HG03066 (cell line): Measurements from ENCODE around the gene CARS2.
"Not testable (repeated sequence)": the region's sequence is repeated elsewhere in the genome, so short reads cannot be mapped to it uniquely, and the experiment has no call there.

Source experiments
- ATAC-seq: cut with Tn5 transposase; IDR thresholded peaks from one replicate; pipeline ENCODE4 v1.9.1; 2021; ENCODE audit warnings: low read depth; ENCODE audit not compliant: unreplicated experiment

CARS2 gene

DNA sequence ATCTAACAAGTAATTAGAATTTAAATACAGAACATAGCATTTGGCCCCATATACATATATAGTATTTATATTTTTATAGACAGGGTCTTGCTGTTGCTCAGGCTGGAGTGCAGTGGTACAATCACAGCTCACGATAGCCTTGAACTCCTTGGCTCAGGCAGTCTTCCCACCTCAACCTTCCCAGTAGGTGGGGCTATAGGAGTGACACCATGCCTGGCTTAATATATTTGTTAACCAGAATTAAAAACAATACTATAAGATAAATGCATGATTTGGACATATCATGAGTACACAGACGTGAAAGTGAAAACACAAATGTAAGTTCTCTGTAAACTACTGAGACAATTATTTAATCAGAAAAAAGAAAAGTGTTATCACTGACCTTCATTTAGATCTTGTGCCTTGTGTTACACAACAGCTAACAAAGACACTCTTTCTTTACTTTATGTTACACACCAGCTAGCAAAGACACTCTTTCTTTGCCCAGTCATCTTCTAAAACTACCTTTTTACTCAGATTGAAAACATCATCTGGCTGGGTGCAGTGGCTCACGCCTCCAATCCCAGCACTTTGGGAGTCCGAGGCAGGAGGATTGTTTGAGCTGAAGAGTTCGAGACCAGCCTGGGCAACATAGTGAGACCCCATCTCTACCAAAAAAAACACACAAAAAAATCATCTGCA lies 22.6 kb downstream of the CARS2 start:
- ATAC-seq = no peak

DNA sequence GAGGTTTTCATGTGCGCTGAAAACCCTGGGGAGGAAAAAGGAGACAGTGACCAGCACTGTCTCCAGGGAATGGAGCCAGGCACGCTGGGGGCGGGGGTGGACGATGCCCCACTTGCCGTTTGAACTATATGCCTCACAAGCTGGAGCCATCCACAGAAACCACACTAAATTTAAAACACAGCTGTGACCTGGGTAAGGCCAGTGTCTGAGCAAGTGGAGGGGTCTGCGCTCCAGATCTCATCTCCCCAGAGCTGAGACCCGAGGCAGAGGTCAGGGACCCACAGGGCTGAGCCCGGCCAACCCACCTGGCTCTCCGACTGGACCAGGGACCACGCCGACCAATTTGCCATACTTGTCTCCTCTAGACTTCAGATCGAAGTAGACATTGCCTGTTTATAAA lies 23.2 kb downstream of the CARS2 start:
- ATAC-seq = no peak

DNA sequence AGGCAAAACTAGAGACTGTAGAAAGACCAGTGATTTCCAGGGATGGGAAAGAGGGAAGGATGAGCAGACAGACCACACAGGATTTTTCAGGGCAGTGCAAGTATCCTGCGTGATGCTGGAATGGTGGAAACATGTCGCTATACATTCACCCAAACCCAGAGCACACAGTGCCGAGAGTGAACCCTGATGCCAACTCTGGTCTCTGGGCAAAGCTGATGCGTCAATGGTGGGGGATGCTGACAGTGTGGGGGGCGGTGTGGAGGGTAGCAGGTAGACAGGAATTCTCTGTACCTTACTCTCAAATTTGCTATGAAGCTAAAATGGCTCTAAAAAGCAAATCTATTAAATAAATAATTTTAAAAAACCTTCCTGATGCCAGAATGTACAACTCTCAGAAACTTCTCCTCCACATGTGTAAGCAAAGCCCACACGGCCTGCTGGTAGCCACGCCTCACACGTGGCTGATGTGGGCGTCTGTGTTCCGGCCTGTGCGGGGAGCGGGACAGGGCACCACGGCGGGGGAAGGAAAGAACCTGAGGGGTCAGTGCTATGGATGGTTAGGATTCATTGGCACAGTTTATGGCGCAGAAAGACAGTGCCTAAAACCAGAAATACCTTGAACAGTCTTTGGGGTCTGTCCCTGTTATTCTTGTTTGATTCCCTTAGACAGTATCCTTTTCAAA lies 23.9 kb downstream of the CARS2 start:
- ATAC-seq = no peak

DNA sequence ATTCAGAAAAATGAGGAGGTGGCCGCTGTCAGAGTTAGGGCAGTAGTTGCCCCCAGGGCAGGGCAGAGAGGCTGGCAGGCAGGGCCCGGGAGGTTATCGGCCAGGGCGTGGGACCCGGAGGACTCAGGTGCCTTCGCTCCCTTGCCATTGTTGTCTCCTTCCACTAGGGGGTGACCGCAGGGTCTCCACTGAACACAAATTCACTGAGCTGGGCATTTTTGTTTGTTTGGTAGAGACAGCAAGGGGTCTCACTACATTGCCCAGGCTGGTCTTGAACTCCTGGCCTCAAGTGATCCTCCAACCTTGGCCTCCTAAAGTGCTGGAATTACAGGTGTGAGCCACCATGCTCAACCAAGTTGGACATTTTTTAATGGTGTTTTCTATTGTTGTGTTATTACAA lies 25.1 kb downstream of the CARS2 start:
- ATAC-seq = no peak

DNA sequence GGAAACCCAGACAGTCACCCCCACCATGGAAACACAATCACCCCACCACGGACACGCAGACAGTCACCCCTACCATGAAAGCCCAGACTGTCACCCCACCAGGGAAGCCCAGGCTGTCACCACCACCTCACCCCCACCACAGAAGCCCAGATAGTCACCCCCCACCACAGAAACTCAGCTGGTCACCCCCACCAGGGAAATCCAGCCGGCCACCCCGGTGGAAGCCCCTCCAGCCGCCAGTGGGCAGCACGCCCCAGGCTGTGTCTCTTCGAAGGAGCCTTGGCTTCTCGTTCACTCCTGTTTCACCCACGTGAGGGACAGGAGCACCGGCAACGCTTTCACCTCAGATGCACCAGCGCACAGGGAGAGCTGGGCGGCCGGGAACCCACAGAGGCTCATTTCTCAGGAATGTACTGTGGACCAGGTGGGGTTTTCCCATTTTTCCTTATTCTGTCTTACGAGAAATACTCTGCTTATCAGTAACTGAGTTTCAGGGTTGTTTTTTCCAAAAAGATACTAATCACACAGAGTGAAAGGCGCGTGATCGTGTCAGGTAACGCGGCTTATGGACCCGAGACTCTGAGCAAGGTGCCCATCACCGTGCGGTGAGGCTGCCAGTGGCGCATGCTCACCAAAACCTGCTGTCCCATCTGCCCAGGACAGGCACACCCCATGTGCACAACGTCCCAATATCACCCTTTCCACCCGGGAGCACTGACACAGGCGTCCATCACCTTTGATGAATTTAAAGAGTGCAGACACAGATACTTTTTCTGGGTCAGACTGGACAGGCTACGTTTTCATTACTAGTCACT lies 28.0 kb downstream of the CARS2 start:
- ATAC-seq = no peak

DNA sequence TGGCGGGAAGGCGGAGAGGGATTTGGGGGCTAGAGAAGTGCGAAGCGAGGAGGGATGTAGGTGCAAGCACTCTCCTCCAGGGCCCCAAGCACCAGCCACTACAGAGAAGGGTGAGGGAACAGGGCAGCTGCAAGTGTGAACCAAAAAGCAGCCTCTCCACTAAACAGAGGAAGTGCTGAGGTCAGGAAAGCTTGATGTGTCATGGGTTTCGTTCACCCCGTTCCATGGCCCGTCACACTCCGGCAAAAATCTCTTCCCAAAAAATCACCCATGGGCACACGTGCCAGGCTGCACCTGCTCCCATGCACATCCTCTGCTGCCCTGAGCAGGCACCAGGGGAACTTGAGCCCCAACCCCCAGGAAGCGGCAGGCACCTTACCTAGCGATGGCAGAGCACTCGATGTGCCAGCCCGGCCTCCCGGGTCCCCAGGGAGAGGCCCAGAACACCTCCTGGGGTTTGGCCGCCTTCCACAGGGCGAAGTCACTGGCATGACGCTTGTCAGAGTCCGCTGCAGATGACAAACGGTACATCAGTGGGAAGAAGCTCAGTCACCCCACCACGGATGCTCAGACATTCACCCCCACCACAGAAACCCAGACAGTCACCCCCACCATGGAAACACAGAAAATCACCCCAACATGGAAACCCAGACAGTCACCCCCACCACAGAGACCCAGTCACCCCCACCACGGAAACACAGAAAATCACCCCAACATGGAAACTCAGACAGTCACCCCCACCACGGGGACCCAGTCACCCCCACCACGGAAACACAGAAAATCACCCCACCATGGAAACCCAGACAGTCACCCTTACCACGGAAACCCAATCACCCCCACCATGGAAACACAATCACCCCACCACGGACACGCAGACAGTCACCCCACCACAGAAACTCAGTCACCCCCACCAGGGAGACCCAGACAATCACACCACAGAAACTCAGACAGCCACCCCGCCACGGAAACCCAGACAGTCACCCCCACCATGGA lies 29.0 kb downstream of the CARS2 start:
- ATAC-seq = peak; percentile 75

DNA sequence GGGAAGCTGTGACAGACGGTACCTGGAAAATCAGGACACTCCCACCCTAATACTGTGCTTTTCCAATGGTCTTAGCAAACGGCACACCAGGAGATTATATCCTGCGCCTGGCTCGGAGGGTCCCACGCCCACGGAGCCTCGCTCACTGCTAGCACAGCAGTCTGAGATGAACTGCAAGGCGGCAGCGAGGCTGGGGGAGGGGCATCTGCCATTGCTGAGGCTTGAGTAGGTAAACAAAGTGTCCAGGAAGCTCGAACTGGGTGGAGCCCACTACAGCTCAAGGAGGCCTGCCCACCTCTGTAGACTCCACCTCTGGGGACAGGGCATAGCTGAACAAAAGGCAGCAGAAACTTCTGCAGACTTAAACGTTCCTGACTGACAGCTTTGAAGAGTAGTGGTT lies 36.1 kb downstream of the CARS2 start:
- not testable (repeated sequence) for ATAC-seq

DNA sequence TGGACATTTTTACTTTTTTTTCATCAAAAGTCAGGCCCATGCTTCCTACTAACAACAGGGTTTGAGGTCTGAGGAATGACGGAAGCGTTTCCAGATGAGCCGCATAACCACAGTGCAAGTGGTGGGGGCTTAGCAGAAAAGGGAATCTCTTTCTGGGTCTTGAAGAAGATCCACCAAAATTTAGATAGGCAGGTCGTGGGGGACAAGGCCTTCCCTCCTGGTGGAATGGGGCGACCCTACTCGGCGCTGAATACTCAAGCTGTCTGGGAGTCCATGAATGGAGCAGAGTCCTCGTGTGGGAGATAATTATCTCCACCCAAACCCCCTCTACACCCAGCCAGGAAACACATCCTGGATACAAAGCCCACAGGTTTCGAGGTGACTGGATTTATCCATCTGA lies 36.9 kb downstream of the CARS2 start:
- no peak for ATAC-seq

DNA sequence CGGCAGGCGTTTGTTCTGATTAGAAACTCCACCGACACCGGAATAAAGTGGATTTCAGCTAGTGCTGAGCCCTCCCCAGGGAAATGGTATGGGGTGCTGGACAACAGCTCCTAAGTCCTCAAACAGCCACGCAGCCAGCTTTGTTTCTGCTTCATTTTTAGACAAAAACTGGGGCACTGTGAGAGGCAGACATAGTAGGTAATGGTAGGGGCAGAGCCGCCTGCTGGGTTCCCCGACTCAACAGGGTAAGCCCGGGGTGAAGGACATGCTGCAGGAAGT lies 39.7 kb downstream of the CARS2 start:
- ATAC-seq = no peak

DNA sequence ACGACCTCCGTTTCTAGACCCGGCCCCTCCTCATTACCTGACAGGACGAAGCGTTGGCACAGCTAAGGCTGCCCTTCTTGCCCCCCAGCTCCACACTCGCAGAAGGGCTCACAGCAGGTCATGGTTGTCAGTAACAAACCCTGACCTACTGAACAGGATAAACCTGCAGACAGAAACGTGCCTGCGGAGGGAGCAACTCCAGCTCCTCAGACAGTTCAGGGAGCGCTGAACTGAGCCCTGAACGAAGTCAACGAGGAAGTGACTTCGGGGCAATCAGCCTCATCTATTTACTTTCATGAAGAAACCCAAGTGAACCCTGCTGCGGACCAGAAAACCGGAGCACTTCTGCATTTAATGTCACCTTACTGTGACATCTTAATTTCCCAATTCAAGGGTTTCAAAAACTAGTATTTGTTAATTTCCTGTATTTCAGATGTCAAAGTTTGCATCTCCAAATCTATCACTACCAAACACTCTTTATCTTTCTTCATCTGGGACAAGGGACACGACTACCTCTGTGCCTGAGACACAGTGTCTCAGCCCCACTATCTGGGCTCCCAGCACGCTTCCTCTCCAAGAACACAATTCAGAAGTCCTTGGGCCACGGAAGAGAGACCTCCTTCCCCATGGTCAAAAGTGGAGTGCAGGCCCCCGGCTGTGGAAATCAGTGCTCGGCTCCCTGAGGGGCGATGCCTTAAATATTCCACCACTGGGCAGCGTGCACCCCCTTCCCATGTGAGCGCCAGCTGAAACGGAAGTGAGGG lies 40.2 kb downstream of the CARS2 start:
- ATAC-seq = no peak

DNA sequence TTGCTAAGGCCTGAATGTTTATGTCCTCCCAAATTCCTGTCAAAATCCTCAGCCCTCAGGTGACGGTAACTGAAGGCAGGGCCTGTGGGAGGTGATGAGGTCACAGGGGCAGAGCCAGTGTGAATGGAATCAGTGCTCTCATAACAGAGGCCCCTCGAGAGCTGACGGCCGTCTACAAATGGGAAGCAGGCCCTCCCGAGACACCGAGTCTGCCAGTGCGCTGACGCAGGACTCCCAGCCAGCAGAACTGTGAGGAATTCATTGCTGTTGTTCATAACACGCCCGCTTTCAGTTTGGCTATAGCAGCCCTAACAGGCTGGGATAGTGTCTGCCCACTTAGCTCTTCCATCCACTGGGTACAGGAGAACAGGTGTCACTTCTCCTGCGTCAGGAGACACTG lies 41.2 kb downstream of the CARS2 start:
- ATAC-seq = no peak

DNA sequence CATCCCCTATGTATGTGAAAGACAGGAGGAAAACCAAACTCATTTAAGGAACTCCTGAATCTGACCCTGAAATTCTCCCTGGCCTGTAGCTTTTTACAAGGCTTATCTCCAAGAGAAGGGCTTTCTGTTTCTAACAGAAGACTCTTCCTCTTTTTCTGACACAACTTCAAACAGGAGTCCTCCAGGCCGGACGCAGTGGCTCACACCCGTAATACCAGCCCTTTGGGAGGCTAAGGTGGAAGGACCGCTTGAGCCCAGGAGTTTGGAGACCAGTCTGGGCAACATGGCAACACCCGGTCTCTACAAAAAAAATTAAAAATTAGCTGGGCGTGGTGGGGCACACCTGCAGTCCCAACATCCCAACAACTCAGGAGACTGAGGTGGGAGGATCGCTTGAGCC lies 41.9 kb downstream of the CARS2 start:
- ATAC-seq = no peak

DNA sequence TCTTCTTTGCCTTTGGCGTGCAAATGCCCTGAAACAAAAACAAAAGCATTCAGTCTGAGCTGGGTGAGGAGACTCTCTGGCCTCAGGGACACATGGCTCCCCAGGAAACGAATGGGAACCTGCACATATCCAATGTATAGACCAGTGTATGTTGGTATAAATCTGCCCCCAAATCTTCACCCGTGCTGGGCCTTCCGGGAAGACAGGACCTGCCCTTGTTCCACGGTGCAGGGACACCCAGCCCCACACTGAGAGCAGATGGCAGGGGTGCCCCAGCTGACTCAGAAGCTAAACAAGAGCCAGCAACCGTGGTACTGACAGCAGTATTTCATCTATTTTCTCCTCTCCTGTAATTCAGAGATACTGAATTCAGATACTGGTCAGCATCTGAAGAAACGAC lies 42.4 kb downstream of the CARS2 start:
- no peak for ATAC-seq

DNA sequence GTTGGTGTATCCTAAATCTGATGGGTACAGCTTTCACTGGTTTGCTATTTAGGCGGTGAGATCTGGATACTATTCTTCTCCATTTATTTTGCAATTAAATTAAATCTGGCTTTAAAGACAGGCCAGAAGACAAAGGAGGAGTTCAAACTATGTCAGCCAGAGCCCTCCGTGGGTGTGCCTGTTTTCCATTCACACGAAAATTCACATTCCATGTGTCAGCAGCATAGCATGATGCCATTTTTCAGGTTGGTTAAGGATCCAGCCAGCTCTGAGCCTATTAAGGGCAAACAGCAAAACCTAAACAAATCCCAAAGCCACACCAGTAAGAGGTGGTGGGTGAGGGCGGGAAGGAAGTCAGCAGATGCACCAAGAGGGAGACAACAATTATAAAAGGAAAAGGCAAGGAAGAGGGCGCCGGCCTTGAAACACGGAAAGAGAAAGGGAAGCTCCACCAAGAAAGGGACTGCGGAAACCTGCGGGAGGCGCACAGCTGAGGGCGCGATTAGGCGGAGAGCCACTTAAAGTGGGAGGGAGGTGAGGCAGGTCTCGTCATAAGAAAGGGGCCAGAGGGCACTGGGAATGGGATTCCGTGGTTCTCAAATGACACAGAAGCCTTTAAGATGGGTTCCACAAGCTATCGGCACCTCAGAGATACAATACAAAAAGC lies 43.0 kb downstream of the CARS2 start:
- ATAC-seq = no peak

DNA sequence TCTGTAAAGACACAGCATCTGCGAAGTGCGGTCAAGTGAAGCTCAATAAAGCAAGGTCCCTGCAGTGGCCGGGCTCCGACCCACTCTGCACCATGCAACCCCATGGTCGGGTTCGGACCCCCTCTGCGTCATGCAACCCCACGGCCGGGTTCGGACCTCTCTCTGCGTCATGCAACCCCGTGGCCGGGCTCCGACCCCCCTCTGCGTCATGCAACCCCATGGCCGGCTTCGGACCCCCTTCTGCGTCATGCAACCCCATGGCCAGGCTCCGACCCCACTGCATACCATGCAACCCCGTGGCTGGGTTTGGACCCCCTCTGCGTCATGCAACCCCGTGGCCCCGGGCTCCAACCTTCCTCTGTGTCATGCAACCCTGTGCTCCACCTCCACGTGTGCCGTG lies 43.8 kb downstream of the CARS2 start:
- no peak for ATAC-seq

DNA sequence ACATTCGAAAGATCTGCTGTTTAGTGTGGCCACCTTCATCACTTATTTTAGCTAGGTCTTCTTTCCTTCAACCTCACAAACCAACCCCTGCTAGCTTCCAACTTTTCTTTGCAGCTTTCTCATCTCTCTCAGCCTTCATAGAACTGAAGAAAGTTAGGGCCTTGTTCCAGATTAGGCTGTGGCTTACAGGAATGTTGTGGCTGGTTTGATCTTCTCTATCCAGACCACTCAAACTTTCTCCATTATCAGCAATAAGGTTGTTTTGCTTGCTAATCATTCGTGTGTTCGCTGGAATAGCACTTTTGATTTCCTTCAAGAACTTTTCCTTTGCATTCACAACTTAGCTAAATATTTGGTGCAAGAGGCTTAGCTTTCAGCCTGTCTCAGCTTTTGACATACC lies 44.7 kb downstream of the CARS2 start:
- ATAC-seq = no peak

DNA sequence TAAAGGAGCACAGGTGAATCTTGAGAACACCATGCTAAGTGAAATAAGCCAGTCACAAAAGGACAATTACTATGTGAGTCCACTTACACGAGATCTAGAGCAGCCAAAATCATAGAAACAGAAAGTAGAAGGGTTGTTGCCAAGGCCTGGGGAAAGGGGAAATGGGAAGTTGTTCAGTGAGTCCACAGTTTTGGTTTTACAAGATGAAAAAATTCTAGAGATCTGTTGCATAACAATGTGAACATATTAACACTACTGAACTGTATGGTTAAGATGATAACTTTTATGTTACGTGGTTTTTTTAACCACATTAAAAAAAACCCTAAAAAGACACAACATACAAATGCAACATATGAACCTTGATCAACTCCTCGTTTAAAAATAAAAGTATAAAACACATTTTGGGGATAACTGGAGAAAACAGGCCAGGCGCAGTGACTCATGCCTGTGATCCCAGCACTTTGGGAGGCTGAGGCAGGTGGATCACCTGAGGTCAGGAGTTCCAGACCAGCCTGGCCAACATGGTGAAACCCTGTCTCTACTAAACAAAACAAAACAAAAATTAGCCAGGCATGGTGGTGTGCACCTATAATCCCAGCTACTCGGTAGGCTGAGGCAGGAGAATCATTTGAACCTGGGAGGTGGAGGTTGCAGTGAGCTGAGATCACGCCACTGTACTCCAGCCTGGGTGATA lies 47.6 kb downstream of the CARS2 start:
- ATAC-seq = peak; percentile 88

DNA sequence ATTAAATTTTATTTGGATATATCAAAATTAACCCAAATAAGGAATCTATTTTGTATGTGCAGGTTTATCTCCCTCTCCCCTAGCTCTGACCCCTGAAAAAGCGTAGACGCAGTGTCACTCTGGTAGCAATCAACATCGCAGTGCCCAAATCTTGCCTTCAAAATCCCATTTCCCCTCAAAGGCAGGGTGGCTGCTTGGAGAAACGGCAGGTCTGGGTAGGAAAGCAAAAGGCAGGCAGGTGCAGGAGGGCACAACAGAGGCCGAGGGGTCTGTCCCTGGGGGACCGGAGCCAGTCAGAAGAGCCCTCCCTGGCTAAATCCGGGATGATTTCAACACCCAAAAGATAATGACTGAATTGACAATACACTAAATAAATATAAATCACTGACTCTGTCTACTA lies 48.7 kb downstream of the CARS2 start:
- ATAC-seq = no peak

DNA sequence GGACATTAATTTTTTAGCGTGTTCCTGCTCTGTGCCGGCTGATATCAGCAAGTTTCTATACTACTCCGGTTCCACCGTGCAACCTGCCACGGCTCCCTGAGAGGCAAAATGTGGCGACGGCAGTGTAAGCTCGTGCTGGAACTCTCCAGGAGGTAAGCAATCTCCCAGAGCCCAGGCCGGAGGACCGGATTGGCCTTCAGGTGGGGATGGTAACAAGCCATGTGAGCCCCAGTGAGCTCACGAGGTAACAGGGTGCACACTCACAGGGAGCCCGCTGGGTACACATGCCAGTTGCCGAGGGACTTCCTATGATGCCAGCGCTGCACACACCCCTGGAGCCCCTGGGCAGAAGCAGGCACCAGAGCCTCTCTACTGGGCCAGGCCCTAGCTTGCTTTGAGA lies 52.1 kb downstream of the CARS2 start:
- ATAC-seq = no peak
